ENCODE results near the gene ZNF740.

- no peak for TF ChIP-seq EZH2 (IDR thresholded peaks at IDR 0.05; ENCODE audit: insufficient read depth, poor library complexity, severe bottlenecking)
- no peak for TF ChIP-seq EZH2phosphoT487 (IDR thresholded peaks at IDR 0.05; ENCODE audit: insufficient read depth, low read depth)
Observed at GRCh38 chr12:53152390-53152789, 28.1 kb upstream of the ZNF740 start.

Measured in GM23248 (cell line).